Activated CD4-positive, alpha-beta T cell treated with anti-CD3 and anti-CD28 coated beads, Interleukin-2, amount 50 U/mL, for 48 hours (primary cell): Measurements from ENCODE around the gene MTUS2.

Experiments
- DNase-seq, 2 experiments: peaks; one replicate each; pipeline ENCODE4 v3.0.0-alpha.2; 2020

Gene MTUS2

GRCh38 chr13:28820099-28821051, at the start of gene MTUS2:
Gene MTUS2 (plus strand): TSS chr13:28820339.
- DNase-seq: peak; percentile 20 to 21

- DNase-seq: no peak
These were observed 41.6 kb upstream of the MTUS2 start for GRCh38 chr13:28778308-28779215.

GRCh38 chr13:28792992-28793391, 27.1 kb upstream of the MTUS2 start:
- no peak for DNase-seq

- DNase-seq: no peak
These were observed 25.7 kb upstream of the MTUS2 start for GRCh38 chr13:28794396-28794795.

GRCh38 chr13:28796938-28797257, 23.2 kb upstream of the MTUS2 start:
- no peak for DNase-seq

- DNase-seq: peak; percentile 63 to 68
These were observed 14.8 kb upstream of the MTUS2 start for GRCh38 chr13:28805193-28805819.

GRCh38 chr13:28817204-28817603, 2.9 kb upstream of the MTUS2 start:
- no peak for DNase-seq

GRCh38 chr13:28819046-28819730, 951 bp upstream of the MTUS2 start:
- no peak for DNase-seq

- peak; percentile 58 to 61 for DNase-seq
These were observed 422 bp upstream of the MTUS2 start for GRCh38 chr13:28819735-28820098.

GRCh38 chr13:28822151-28822550, 2.0 kb downstream of the MTUS2 start:
- DNase-seq: no peak

GRCh38 chr13:28822801-28823200, 2.7 kb downstream of the MTUS2 start:
- no peak for DNase-seq

- DNase-seq: no peak
These were observed 5.2 kb downstream of the MTUS2 start for GRCh38 chr13:28825379-28825778.

GRCh38 chr13:28826368-28826767, 6.2 kb downstream of the MTUS2 start:
- no peak for DNase-seq

GRCh38 chr13:28830580-28830979, 10.4 kb downstream of the MTUS2 start:
- DNase-seq: no peak

GRCh38 chr13:28831117-28831516, 11.0 kb downstream of the MTUS2 start:
- DNase-seq: no peak

GRCh38 chr13:28837111-28837510, 17.0 kb downstream of the MTUS2 start:
- no peak for DNase-seq

- DNase-seq: no peak
These were observed 23.5 kb downstream of the MTUS2 start for GRCh38 chr13:28843639-28844038.

- DNase-seq: no peak
These were observed 29.3 kb downstream of the MTUS2 start for GRCh38 chr13:28849441-28849840.

- no peak for DNase-seq
These were observed 30.1 kb downstream of the MTUS2 start for GRCh38 chr13:28850226-28850625.

- DNase-seq: no peak
These were observed 31.3 kb downstream of the MTUS2 start for GRCh38 chr13:28851422-28851821.

GRCh38 chr13:28854657-28855056, 34.5 kb downstream of the MTUS2 start:
- DNase-seq: no peak

- DNase-seq: no peak
These were observed 36.1 kb downstream of the MTUS2 start for GRCh38 chr13:28856287-28856686.

- no peak for DNase-seq
These were observed 38.9 kb downstream of the MTUS2 start for GRCh38 chr13:28859069-28859468.
